Measurements from ENCODE around the gene NSFL1C. TPM values are rescaled to one million over a fixed set of nuclear protein-coding genes. Genes with fewer than 3 reads are reported as not detected.

NSFL1C gene
- total RNA-seq, 1 experiment from 2014 or later = 151 TPM

- intact Hi-C loops (cut with micrococcal nuclease; ENCODE audit: unreplicated experiment) (no loop called here), in situ Hi-C loops (cut with HindIII; ENCODE audit: low pct_unique_long_range_greater_than_20kb, low sequenced_read_pairs) (no loop called here)
- H3K27ac ChIP-seq (ENCODE audit: low read length) = peak overlapping the region; percentile 78
- no peak for TF ChIP-seq SIN3A (IDR thresholded peaks at IDR 0.05; ENCODE audit: borderline replicate concordance, insufficient read depth, low read depth, low read length)
- TF ChIP-seq, protein P1, sequence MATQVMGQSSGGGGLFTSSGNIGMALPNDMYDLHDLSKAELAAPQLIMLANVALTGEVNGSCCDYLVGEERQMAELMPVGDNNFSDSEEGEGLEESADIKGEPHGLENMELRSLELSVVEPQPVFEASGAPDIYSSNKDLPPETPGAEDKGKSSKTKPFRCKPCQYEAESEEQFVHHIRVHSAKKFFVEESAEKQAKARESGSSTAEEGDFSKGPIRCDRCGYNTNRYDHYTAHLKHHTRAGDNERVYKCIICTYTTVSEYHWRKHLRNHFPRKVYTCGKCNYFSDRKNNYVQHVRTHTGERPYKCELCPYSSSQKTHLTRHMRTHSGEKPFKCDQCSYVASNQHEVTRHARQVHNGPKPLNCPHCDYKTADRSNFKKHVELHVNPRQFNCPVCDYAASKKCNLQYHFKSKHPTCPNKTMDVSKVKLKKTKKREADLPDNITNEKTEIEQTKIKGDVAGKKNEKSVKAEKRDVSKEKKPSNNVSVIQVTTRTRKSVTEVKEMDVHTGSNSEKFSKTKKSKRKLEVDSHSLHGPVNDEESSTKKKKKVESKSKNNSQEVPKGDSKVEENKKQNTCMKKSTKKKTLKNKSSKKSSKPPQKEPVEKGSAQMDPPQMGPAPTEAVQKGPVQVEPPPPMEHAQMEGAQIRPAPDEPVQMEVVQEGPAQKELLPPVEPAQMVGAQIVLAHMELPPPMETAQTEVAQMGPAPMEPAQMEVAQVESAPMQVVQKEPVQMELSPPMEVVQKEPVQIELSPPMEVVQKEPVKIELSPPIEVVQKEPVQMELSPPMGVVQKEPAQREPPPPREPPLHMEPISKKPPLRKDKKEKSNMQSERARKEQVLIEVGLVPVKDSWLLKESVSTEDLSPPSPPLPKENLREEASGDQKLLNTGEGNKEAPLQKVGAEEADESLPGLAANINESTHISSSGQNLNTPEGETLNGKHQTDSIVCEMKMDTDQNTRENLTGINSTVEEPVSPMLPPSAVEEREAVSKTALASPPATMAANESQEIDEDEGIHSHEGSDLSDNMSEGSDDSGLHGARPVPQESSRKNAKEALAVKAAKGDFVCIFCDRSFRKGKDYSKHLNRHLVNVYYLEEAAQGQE (IDR thresholded peaks at IDR 0.05; ENCODE audit: insufficient read depth in 1 of 2, low read depth in 2 of 2, low read length in 1 of 2) = no peak
- TF ChIP-seq CTCF (IDR thresholded peaks at IDR 0.05) = no peak
- TF ChIP-seq TCF7L2 (IDR thresholded peaks at IDR 0.05; ENCODE audit: low read depth, low read length) = no peak
- no peak for TF ChIP-seq POLR2AphosphoS5 (IDR thresholded peaks at IDR 0.05; ENCODE audit: low read depth, low read length)
- H3K27me3 ChIP-seq (ENCODE audit: control insufficient read depth, insufficient read depth, low read length) = no peaks in the 10 kb centered on the region
- peaks cover 4% of the 10 kb centered on the region; the same call in 1 of the 2 replicates for H3K9me3 ChIP-seq (ENCODE audit: control insufficient read depth, insufficient read depth, low read depth, low read length)
- no peak for DNase-seq (ENCODE audit: low read depth, low spot score)
- H3K4me1 ChIP-seq (ENCODE audit: control insufficient read depth, insufficient read depth, low read length) = peaks cover 32% of the 10 kb centered on the region
- CTCF ChIA-PET = no interaction called here
- POLR2A ChIA-PET = interaction anchor here (0.7 kb wide), 1 partner anchor 234 kb away, joined by 3 read pairs; no protein-coding TSS in a partner anchor
- no peaks in the 10 kb centered on the region for H3K36me3 ChIP-seq (ENCODE audit: control insufficient read depth, insufficient read depth, low read length)
- BruUV-seq (replicated peaks) = no TSS peak
- ATAC-seq = no peak
- no peak overlapping the region for H3K4me3 ChIP-seq (ENCODE audit: low read depth in 2 of 2, low read length in 2 of 2)
These were observed 40.3 kb downstream of the NSFL1C start for GRCh38 chr20:1426231-1426849.

GRCh38 chr20:1424336-1424735 is 42.3 kb downstream of the NSFL1C start:
- Histone ChIP-seq H3K36me3 (ENCODE audit: control insufficient read depth, insufficient read depth, low read length) (no peaks in the 10 kb centered on the region), H3K9me3 (ENCODE audit: control insufficient read depth, insufficient read depth, low read depth, low read length) (peaks cover 10% of the 10 kb centered on the region; the same call in 1 of the 2 replicates), H3K27ac (ENCODE audit: low read length) (peak overlapping the region; percentile 78), H3K4me3 (ENCODE audit: low read depth in 2 of 2, low read length in 2 of 2) (no peak overlapping the region), H3K27me3 (ENCODE audit: control insufficient read depth, insufficient read depth, low read length) (no peaks in the 10 kb centered on the region), H3K4me1 (ENCODE audit: control insufficient read depth, insufficient read depth, low read length) (peaks cover 32% of the 10 kb centered on the region)
- BruUV-seq (replicated peaks) = no TSS peak
- ChIA-PET CTCF (no interaction called here), POLR2A (no interaction called here)
- DNase-seq (ENCODE audit: low read depth, low spot score) (no peak), ATAC-seq (no peak)
- TF ChIP-seq SIN3A (IDR thresholded peaks at IDR 0.05; ENCODE audit: borderline replicate concordance, insufficient read depth, low read depth, low read length) (no peak), TCF7L2 (IDR thresholded peaks at IDR 0.05; ENCODE audit: low read depth, low read length) (no peak), POLR2AphosphoS5 (IDR thresholded peaks at IDR 0.05; ENCODE audit: low read depth, low read length) (no peak), CTCF (IDR thresholded peaks at IDR 0.05) (no peak)
- TF ChIP-seq, protein P1 (IDR thresholded peaks at IDR 0.05; ENCODE audit: insufficient read depth in 1 of 2, low read depth in 2 of 2, low read length in 1 of 2) = no peak
- in situ Hi-C loops (cut with HindIII; ENCODE audit: low pct_unique_long_range_greater_than_20kb, low sequenced_read_pairs) = no loop called here
- intact Hi-C loops (cut with micrococcal nuclease; ENCODE audit: unreplicated experiment) = no loop called here

Data from Panc1 (cell line).